HG03039 (cell line): ENCODE data around the gene SNX2.
"Not testable (repeated sequence)": the region's sequence is repeated elsewhere in the genome, so short reads cannot be mapped to it uniquely, and the experiment has no call there.

Experiments used
- ATAC-seq: cut with Tn5 transposase; IDR thresholded peaks from one replicate; pipeline ENCODE4 v1.9.1; 2021; ENCODE audit warnings: mild to moderate bottlenecking, moderate library complexity; ENCODE audit not compliant: unreplicated experiment

SNX2 gene

DNA sequence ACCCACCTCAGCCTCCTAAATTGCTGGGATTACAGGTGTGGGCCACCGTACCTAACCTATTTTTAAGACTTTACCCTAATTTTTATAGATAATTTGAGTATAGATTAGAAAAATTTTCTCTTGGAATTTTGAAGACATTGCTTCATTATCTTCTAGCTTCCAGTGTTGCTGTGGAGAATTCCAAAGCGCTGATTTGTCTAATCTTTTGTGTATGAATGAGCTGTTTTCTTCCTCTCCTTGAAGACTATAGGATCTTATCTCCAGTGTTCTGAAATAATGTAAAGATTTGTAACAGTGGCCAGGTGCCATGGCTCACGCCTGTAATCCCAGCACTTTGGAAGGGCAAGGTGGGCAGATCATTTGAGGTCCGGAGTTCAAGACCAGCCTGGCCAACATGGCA, 64.9 kb downstream of the SNX2 start:
- ATAC-seq = no peak

DNA sequence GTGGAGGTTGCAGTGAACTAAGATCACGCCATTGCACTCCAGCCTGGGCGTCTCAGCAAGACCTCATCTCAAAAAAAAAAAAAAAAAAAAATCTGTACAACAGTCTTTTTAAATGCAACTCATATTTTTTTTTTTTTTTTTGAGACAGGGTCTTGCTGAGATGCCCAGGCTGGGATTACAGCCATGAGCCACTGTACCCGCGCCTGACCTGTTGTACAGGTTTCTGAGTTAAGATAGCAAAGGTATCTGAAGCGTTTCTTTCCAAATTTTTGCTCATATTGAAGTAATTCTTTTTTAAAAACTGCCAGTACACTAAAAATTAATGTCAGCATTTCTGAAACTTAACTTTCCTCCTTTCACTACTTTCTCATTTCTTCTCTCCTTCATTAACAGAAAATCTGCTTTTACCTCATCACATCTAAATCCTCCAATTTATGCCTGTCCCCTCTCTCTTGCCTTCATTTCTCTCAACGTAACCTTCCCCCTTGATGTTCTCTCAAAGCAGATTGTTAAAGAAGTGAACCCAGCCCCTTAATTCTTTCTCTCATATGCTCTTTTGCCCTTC, 67.2 kb downstream of the SNX2 start:
- no peak for ATAC-seq

- peak; percentile 2 for ATAC-seq
These were observed 69.4 kb downstream of the SNX2 start for GRCh38 chr5:122844136-122844909.

DNA sequence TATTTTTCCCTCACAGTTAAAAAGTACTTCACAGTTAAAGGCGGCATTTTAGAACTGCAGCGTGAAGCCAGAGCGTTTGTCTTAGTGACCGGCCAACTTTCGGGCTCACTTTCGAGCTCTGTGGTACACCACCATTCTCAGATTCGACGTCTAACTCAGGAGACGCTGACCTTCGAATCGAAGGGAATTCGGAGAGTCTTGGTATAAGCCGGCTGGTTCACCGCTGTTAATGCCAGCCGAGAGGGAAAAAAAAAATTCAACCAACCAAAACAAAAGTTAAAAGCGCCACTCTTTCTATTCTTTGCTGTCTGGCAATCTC, 70.0 kb downstream of the SNX2 start:
- peak; percentile 33 for ATAC-seq

GRCh38 chr5:122845229-122846050, 70.6 kb downstream of the SNX2 start, which contains the start of gene SNX24:
SNX24 (plus strand) TSS chr5:122845613; CDS start chr5:122845634, 21 bp downstream.
- peak; percentile 86 for ATAC-seq

DNA sequence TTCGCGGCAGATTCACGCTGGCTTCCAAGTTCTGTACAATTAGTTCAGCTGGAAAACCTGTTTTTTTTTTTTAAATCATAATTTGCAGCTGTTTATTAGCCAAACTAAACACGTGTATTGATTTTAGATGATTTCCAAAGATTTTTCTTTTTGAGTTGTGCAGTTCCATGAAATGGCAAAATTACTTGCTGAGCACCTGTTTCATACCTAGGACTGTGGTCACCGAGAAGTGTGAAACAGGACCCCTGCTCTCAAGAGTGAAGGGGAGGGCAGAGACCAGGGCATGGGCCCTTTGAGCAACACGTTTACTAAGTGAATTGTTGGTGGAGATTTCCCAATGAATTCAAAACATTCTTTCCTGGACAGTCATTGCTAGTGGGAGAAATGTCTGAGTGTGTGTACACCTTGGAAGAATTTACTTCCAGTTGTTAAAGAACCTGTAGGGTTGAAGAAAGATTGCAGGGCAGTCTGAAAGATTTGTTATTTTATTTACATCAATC, 71.2 kb downstream of the SNX2 start:
- ATAC-seq = no peak

- ATAC-seq = no peak
These were observed 72.8 kb downstream of the SNX2 start for GRCh38 chr5:122847687-122848081.

GRCh38 chr5:122849771-122850170, 74.9 kb downstream of the SNX2 start:
- no peak for ATAC-seq

GRCh38 chr5:122857538-122857937, 82.7 kb downstream of the SNX2 start:
- ATAC-seq = not testable (repeated sequence)

DNA sequence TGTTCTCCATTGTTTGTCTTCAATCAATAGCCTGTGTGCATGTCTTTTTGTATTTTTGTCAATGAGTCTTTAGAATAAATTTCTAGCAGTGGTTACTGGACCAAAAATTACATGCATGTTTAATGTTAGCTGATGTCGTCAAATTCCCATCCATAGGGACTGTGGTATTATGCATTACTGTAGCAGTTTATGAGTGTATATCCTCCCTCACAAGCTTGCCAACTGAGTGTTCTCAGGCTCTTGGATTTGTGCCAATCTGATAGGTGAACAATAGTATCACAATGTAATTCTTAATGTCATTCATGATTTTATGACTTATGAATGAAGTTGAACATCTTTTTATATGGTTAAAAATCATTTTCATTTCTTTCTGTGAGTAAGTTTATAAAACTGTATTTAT, 83.6 kb downstream of the SNX2 start:
- ATAC-seq = no peak

DNA sequence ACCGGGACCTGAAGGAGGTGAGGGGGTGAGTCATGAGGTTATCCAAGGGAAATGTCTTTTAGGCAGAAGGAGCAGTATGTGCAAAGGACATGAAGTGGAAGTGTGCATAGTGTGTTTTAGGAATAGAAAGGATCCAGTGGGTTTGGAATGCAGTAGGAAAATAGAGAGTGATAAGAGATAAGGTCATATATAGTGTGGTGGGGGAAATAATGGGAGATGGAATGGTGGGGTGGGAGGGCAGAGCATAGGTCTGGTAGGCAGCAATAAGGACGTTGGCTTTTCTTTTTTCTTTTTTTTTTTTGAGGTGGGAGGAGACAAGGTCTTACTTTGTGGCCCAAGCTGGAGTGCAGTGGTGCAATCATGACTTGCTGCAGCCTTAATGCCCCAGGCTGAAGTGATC, 88.4 kb downstream of the SNX2 start:
- no peak for ATAC-seq

DNA sequence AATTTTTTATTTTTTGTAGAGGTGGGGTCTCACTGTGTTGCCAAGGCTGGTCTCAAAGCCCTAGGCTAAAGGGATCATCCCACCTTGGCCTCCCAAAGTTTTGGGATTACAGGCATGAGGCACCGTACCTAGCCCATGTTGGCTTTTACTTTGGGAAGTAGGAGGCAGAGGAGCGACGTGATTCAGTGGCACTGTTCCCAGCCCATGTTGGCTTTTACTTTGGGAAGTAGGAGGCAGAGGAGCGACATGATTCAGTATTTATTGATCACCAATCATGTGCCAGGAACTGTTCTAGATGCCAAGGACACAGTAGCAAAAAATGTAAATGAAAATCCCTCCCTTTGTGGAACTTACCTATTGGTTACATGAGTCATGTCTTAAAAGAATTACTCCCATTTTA, 88.8 kb downstream of the SNX2 start:
- no peak for ATAC-seq

GRCh38 chr5:122864400-122864799, 89.5 kb downstream of the SNX2 start:
- ATAC-seq = no peak

- no peak for ATAC-seq
These were observed 90.0 kb downstream of the SNX2 start for GRCh38 chr5:122864842-122865241.

GRCh38 chr5:122870219-122870856, 95.5 kb downstream of the SNX2 start:
- no peak for ATAC-seq

- ATAC-seq = no peak
These were observed 96.8 kb downstream of the SNX2 start for GRCh38 chr5:122871661-122872060.

DNA sequence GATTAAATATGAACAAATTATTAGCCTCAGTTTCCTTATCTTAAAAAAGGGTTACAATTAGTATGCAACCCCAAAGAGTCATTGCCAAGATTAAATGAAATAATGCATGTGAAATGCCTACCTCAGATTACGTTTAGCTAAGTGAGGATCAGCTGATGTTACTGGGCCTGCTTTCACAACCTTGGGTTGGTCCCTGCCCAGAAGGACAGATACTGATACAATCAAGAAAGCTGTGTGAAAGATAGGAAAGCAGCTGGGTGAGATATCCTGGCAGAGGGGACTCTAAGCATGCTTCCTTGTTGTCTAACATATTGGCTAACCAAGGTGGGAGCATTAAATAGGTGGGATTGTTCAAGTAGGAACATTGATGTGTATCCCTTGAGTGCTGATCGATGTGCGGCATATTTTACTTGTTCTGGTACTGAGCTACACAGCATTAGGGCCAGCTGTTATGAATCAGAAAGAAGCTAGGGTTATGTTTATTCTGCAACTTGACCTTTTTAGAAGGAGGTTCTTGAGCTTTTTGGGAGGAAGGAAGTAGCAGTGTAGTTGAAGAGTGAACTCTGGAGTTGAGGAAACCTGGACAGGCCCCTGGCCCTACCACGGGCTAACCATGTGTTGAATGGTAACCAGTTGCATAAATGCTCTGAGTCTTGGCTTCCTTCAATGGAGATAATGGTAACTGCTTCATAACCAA, 99.4 kb downstream of the SNX2 start:
- no peak for ATAC-seq

DNA sequence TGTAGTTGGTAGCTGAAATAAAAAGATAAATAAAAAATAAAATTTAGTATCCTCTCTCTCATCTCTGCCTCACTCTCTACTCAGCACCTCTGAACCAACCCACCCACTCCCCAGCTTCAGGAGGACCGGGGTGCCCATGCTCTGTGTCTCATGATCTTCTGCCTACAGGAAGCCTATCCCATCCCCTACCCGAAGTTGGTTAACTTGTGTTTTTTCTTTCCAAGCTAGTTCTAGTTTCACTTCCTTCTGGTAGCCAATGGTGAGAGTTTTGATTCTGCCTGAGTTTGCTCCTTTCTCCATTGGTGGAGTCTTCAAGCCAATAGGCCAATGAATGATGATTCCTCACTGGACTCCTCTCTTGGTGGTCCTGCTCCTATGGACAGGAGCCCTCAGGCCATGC, 102.6 kb downstream of the SNX2 start:
- ATAC-seq = peak; percentile 38

DNA sequence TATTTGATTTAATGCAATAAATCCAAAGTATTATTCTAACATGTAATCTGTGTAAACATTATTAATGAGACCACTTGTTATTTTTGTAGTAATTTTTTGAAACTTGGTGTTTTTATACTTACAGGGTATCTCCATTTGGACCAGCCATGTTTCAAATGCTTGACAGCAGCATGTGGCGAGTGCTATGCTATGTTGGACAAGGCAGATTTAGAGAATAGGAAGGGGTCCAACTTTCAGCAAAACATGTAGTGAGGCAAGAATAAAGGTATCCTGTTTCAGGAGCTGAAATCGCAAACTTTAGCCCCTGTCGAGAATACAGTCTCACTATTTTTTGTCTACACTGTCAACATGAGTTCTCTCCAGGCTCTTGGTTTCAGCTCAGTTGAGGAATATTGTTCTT, 104.2 kb downstream of the SNX2 start:
- ATAC-seq = no peak
